Activated CD4-positive, alpha-beta T cell treated with anti-CD3 and anti-CD28 coated beads, Interleukin-2, Interleukin-4, amounts not matched to agents 100 ng/mL and 50 ng/mL, durations not matched to agents 16 hours and 8 hours (primary cell): ENCODE measurements around the gene TXNDC15.
"Not testable (repeated sequence)": the region's sequence is repeated elsewhere in the genome, so short reads cannot be mapped to it uniquely, and the experiment has no call there.

Experiments
- DNase-seq: peaks from one replicate; pipeline ENCODE4 v3.0.0-alpha.2; 2020; ENCODE audit warnings: low spot score

TXNDC15 gene, protein sequence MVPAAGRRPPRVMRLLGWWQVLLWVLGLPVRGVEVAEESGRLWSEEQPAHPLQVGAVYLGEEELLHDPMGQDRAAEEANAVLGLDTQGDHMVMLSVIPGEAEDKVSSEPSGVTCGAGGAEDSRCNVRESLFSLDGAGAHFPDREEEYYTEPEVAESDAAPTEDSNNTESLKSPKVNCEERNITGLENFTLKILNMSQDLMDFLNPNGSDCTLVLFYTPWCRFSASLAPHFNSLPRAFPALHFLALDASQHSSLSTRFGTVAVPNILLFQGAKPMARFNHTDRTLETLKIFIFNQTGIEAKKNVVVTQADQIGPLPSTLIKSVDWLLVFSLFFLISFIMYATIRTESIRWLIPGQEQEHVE

DNA sequence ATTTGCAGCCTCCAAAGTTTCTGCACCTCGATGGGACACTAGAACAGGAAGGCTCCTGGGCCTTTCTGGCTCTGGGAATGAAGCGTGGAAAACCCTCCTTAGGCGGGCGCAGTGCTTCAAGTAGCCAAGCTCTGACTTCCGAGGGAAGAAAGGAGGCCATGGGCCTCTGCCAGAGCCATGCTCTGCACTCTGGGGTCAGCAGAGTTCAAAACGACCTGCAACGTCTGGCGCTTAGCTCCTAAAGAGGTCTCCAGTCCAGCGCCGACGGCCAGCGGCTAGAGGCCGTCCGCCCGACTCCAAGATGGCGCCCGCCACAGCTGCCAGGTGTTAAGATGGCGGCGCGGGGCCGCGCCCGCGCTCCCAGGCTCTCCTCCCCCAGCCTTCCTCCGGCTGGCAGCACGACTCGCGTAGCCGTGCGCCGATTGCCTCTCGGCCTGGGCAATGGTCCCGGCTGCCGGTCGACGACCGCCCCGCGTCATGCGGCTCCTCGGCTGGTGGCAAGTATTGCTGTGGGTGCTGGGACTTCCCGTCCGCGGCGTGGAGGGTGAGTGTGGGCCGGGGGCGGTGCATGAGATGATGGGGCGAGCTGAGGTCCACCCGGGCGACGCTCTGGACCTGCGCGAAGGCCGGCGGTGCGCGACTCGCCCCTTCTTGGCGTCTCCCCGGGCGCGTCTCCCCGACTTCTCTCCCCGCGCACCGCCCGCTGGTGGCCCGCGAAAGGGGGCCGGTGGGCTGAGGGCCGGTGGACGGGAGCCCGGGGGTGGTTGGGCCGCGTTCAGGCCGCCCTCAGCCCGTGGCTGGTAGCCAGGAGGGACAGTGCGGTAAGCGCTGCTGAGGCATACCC lies at the start of gene TXNDC15:
Gene TXNDC15 (plus strand): TSS at position 385 of the 844 bp plus-strand sequence. CDS start 57 bp downstream, at position 442.
- DNase-seq: peak; percentile 80

DNA sequence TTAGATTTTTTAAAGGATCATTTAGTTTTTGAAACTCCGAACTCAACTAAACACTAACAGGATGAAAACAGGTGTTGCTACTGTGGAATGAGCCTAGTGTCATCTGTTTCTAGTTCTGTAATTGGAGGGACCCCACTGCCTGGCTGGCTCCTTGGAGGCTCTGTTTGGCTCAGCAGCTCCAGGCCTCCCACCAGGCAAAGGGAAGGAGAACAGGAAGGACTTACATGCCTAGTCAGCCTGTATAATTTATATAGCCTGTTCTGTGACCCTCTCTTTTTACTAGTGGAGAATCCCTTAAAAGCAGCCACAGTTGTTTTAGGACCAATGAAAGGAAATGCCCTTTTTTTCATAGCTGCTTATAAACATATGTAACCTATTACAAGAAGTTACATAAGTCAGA lies 49.5 kb upstream of the TXNDC15 start:
- no peak for DNase-seq

DNA sequence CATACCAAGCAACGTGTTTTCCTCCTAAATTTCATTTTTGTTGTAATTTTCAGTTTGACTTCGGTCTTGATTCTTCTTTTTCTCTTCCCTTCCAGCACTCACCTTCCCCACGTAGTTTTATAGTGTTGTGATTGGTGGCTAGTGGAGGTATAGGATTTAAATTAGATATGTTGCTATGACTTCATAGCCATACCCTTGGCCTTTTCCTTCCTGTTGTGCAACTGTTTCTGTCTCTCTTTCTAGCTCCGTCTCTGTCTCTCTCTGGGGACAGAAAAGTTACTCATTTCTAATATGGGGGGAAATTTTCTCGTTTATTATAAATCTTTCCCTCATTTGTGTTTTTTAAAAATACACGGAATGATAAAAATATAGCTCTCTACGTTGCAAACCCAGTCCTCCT lies 49.0 kb upstream of the TXNDC15 start:
- no peak for DNase-seq

DNA sequence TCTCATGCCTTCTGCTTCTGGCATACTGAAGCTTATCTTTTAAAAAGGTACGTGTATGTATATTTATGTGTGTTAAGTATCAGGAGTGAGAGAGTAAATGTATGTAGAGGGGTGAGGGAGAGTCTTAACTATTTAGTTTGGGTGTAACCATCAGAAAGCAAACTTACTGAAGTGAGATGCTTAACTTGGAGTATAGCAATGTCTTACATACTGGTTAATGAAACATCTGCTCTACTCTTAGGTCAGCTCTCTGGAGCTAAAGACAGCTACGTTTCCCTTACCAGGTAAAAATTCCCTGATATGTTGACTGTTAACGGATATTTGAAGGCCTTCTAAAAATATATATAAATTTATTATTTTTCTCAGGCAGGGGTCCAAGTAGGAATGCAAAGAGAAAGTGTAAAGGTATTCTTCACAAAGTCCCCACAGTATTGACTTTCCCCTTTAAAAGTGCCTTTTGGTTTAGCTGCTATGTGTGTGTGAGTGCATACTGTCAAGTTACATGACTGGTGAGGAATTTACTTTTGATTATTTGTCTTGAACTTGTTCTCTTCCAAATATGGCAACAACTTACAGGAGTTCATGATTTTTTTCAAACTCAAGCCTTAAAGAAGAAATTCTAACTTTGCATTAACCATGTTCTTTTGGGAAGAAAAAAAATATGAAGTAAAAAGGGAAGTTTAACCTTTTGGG lies 40.7 kb upstream of the TXNDC15 start:
- DNase-seq: no peak

DNA sequence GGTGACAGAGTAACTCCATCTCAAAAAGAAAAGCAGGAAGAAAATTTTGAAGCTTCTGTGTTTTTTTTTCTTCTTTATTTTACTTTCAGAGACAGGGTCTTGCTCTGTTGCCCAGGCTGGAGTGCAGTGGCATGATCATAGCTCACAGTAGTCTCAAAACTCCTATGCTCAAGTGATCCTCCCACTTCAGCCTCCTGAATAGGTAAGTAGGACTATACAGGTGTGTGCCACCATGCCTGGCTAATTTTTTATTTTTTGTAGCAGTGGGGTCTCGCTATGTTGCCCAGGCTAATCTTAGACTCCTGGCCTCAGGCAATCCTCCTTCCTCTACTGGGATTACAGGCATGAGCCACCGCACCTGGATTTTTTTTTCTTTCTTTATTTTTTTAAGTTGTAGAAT lies 38.5 kb upstream of the TXNDC15 start:
- no peak for DNase-seq

DNA sequence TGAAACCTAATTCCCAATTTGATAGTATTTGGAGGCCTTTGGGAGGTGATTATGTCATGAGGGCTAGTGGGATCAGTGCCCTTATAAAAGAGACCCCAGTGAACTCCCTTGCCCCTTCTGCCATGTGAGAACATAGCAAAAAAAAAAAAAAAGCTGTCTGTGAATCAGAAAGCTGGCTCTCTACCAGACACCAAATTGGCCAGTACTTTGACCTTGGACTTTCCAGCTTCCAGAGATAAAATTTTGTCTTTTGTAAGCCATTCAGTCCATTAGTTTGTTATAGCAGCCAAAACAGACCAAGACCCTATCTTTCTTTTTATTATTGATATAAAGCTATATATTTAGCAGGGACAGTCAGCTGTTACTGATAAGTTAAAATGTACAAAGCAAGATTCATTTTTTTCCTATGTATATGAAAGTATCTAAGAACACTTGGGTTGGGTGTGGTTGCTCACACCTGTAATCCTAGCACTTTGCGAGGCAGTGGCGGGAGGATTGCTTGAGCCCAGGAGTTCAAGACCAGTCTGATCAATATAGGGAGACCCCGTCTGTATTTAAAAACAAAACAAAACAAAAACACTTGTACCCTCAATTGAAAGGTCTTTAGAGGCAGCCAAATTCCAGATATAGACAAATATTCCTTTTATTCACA lies 36.5 kb upstream of the TXNDC15 start:
- DNase-seq: no peak

DNA sequence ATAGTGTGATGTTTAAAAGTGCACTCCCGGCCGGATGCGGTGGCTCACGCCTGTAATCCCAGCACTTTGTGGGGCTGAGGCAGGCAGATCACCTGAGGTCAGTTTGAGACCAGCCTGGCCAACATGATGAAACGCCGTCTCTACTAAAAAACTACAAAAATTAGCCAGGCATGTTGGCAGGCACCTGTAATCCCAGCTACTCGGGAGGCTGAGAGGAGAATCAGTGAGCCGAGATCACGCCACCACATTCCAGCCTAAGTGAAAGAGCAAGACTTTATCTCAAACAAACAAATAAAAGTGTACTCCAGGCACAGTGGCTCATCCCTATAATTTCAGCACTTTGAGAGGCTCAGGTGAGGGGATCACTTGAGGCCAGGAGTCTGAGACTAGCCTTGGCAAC lies 35.8 kb upstream of the TXNDC15 start:
- not testable (repeated sequence) for DNase-seq

DNA sequence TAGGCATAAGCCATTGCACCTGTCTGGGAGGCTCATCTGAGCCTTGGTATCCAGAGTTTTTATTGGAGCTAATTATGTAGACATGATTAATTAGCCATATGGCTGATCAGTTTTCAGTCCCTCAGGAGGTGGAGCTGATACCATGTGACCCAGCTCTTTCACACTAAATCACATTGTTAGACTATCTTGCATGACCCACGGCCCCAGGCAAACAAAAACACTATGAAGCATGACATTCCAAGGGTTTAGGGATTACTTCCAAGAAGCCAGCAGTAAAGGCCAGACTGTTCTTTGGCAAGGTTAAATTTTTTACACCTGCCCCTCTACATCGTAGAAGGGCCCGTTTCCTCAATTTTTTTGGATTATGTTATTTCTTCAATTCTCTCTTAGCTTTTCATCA lies 33.4 kb upstream of the TXNDC15 start:
- no peak for DNase-seq

DNA sequence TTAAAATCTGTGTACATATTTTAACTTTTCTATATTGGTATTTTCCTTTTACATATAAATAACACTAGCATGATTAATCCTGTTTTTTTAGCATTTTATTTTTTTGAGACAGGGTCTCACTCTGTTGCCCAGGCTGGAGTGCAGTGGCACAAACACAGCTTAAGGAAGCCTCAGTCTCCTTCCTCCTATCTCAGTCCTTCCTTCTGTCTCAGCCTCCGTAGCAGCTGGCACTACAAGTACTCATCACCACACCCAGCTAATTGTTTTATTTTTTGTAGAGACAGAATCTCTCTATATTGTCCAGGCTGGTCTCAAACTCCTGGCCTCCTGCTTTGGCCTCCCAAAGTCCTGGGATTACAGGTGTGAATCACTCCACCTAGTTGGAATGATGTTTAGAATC lies 29.9 kb upstream of the TXNDC15 start:
- no peak for DNase-seq

DNA sequence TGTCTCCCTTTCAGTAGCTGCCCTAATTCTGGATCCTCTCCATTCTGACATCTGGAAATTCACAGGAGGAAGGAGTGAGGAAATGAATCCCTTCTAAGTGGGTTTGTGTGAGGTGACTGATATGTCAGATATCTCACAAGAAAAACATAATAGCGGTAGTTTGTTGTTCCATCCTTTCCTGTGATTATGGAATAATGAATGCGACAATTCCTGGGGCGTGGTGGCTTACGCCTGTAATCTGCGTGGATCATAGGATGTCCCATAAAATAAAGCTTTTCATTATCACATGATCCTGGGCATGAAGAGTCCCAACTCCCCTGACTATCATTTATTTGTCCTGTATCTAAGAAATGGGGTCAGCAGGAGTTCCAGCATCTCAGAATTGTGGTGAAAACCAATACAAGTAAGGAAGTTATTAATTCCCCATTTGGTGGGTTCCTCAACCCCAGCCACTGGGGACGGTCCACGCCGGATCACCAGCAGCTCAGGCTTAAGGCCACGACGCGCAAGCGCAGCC lies 28.8 kb upstream of the TXNDC15 start:
- no peak for DNase-seq

DNA sequence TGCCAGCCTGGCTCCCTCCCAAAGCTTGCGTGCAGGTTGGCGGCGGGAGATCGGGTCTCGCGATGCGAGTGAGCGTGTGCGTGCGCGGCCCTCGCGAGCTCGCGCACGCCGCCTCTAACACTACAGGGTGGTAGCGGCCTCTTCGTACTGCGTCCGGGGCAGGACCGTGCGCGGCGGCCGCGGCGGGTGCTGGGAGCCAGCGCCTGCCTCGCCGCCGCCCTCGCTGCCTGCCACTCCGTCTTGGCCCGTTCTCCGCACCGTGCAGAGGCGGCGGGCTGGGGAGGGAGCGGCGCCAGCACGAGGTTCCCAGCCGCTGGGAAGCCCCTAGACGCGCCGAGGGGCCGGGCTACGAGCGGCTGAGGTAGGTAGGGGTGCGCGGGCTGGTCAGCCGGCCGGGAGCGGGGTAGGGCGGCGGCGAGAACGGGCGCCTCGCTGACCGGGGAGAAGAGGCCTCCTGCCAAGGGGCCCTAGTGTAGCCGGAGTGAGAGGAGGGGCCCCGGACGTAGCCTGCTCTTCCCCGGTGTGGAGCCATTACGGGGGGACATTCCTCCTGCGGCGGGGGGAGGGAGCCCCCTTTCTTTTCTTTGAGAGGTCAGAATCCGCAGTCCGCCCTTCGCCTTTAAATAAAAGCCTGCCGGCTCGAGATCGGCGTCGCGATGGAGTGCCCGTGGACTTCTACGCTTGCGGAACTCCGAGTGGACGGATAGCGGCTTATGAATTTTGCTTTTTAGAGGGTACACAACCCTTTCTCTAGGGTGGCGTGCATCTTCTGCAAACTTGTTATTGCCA lies 28.1 kb upstream of the TXNDC15 start, which contains the start of gene C5orf24:
Gene C5orf24 (plus strand): TSS at position 117 of the 789 bp plus-strand sequence. CDS start 8,933 bp downstream, outside the sequence.
- peak; percentile 95 for DNase-seq

DNA sequence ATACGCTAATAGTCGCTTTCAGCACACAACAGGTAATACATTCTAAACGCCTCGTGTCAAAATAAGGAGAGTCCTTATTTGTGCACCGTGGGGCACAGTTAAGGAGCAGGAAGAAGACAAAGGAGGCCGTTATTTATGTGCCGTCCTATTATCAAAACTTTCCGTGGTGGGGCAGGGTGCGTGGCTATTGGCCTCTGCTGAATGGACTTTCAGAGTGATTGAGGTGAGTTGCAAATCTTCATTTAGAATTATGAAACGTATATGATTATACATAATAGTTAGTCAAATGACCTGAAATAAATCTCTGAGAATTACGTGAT lies 27.6 kb upstream of the TXNDC15 start:
- DNase-seq: no peak

DNA sequence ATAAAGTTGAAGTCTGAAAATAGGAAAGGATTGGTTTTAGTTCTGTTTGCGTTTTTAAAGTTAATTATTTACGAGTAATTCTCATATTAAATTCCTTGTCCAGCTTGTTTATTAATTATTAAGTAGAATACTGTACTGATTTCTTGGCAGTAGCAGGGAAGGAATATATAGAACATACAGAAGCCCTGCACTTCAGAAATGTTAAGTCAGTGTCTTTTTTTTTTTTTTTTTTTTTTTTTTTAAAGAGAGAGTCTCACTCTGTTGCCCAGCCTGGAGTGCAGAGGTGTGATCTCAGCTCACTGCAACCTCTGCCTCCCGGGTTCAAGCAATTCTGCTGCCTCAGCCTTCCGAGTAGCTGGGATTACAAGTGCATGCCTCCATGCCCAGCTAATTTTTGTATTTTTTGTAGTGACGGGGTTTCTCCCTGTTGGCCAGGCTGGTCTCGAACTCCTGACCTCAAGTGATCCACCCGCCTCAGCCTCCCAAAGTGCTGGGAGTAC lies 24.7 kb upstream of the TXNDC15 start:
- DNase-seq: not testable (repeated sequence)

DNA sequence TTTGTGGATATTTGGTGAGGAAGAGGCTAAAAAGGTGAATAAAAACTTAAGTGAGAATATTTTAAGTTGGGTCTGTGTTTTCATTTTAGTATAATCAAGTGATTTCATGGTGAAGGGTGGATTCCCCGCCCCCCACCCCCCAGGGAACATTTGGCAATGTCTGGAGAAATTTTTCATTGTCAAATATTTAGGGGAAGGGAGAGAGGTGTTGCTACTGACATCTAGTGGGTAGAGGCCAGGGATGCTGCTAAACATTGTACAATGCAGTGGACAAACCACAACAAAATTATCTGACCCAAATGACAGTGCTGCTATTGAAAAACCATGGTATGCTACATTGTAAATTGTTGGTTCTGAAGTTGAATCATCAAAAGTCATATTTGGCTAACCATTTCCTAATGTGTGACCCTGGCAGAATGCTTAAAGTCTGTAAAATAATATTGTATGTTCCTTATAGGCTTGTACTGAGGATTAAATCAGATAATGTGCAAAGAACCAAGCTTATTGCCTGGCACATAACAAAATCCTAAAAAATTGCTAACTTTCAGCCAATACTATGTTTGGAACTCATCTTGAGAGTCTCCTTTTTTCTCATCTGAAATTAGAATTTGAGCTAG lies 22.8 kb upstream of the TXNDC15 start:
- DNase-seq: peak; percentile 27

DNA sequence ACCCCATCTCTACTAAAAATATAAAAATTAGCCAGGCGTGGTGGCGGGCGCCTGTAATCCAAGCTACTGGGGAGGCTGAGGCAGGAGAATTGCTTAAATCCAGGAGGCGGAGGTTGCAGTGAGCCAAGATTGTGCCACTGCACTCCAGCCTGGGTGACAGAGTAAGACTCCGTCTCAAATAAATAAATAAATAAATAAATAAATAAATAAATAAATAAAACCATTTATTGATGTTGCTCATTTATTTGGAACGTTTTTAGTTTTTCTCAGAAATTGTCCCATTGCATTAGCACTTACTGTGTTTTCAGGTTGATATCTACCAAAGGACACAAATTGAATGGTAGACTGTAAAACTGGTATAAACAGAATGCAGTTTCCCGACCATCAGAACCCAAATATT lies 17.7 kb upstream of the TXNDC15 start:
- not testable (repeated sequence) for DNase-seq

DNA sequence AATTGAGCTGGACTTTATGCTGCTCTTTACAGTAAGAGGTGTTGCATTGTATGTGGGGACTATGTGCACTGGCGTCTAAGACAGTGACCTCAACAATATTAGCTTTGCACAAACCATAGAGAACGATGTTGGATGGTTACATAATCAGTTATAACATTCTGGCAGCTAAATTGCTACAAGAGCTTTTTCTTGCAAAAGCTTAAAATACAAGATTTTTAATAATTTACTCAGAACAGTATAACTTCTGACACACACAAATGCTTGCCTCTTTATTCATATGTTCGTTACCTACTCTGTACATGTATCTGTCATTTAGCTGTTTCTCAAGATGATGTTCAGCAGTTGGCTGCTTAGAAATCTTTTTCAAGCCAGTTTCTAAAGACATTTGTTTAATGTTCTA lies 16.8 kb upstream of the TXNDC15 start:
- DNase-seq: no peak

DNA sequence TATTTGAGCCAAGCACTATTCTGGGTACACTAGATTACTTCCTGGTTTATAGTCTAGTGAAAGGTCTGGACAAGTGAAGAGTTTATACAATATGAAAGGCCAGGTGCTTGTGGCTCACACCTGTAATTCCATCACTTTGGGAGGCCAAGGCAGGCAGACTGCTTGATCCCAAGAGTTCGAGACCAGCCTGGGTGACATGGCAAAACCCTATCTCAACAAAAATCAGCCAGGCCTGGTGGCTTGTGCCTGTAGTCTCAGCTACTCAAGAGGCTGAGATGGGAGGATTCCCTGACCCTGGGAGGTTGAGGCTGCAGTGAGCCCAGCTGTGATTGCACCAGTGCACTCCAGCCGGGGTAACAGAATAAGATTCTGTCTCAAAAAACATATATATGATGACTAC lies 9.5 kb upstream of the TXNDC15 start:
- no peak for DNase-seq

DNA sequence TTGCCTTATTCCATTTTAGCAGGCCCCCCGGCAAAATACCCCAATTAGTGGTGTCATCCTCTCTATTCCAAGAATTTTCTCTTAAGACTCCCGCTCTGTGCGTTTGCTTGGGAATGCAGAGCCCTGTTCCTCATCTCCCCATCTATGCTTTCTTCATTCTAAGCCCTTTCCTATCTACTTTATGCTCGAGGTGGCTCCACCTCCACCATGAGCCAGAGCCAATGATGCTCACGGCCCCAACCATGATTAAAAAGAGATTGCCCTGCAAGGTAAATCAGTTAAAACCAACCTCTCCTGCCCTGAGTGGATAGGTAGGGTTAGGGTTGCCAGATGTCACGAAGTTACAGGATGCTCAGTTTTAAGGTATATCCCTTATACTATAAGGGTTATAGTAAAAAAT lies 677 bp upstream of the TXNDC15 start:
- peak; percentile 22 for DNase-seq

DNA sequence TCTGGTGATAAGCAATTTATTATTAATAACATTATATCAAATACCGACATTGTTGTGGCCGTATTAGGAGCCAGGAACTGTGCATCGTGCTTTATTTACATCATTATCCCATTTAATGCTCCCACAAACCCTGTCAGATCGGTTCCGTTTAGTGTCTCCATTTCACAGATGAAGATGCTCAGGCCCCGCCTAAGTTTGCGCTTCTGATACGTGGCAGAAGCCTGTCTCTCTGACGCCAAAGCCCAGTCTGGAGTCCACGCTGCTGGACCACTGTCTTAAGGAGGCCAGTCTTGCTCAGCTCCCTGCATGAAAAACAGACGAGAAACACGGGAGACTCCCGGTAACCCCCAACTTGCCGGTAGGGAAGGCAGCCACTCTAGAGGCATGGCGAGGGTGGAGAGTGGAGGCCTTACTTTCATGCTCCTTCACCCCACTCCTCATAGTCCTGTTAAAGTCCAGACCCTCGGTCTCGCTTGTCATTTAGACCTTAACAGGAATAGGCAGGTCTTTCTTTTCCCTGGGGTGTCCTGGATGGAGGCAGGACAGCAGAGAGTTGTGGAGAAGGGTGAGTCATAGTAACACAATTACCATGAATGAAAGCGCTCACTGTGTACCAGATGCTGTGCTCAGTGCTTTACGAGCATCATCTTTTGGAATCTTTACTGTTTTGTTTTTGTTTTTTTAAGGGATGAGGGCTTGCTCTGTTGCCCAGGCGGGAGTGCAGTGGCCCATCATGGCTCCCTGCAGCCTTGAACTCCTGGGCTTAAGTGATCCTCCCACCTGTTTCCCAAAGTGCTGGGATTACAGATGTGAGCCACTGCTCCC lies 872 bp downstream of the TXNDC15 start:
- peak; percentile 47 for DNase-seq

DNA sequence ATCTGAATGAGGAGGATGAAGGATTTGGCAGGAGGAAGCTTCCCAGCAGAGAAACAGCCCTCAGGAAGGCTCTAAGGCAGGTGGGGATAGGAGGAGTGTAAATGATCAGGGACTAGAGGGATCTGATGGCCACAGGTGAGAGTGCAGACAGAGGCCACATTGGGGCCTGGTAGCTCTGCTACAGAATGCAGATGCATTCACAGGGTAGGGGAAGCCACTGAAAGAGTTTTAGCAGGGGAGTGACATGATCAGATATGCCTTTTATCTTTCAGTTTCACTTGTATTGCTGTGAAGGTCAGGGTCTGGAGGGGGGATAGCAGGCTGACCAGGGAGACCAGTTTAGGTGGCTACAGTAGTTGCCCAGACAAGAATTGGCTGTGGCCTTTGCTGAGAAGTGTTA lies 3.0 kb downstream of the TXNDC15 start:
- no peak for DNase-seq
